ENCODE data around the gene PDE3B.

GRCh38 chr11:14618060-14618459 is 25.5 kb upstream of the PDE3B start:
- TF ChIP-seq ELK1 (IDR thresholded peaks at IDR 0.05; ENCODE audit: borderline replicate concordance, low read depth, low read length) (no peak), RFX5 (IDR thresholded peaks at IDR 0.05; ENCODE audit: low read depth, low read length) (no peak), CTCF (conservative IDR thresholded peaks at IDR 0.05; ENCODE audit: low read depth, low read length) (no peak), POLR2A (IDR thresholded peaks at IDR 0.05; ENCODE audit: low read depth, low read length) (no peak), CEBPB (IDR thresholded peaks at IDR 0.05; ENCODE audit: low read depth, low read length) (no peak), RAD21 (IDR thresholded peaks at IDR 0.05; ENCODE audit: low read length) (no peak), MAZ (IDR thresholded peaks at IDR 0.05; ENCODE audit: borderline replicate concordance, low read depth, low read length) (no peak)

Data from IMR-90 (cell line).